ENCODE data around the gene MAP2.
"Not testable (repeated sequence)": the region's sequence is repeated elsewhere in the genome, so short reads cannot be mapped to it uniquely, and the experiment has no call there.

Gene MAP2

DNA sequence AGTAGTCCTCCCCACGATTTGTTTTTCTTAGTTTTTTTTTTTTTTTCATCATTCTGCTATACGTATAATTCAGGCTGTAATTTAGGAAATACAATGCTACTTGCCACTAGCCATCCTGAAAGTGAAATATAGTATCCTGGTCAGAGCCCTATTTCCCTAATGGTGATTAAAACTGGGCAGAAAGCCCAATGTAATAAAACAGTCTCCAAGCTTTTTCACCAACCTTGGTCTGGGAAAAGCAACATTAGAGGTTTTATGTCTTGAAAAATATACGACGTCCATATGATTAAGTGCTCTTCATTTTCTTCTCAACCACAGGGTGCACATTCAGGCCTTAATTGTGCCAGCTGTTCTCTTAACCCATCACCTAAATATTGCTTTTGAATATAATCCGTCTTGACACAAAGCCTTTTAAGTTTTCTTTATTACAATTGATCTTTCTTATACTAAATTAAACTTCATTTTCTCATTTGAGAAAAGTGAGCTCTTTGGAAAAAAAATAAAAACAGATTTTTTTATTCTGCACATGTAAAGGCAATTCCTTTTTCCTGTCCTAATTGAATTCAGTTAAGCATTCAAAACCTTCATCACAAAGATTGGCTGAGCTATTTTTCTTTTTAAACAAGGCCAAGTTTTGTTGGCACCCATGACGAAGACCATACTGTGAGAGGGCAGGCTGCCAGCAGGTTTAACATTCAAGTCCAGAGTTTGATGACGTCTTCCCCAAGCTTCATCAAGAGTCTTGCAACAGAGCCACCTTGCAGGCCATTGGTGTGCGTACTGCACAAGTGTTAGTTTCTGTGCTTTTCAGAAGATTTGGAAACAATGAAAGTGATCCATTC is 52.7 kb downstream of the MAP2 start:
- no peaks in the 10 kb centered on the region for H3K27me3 ChIP-seq (ENCODE audit: control insufficient read depth, insufficient read depth, low read length)
- no peak overlapping the region for H3K27ac ChIP-seq (ENCODE audit: low read depth, low read length)
- no peaks in the 10 kb centered on the region for H3K36me3 ChIP-seq (ENCODE audit: control insufficient read depth, insufficient read depth, low read length)
- no peak overlapping the region for H3K9ac ChIP-seq (ENCODE audit: low read depth, low read length)
- peaks cover 11% of the 10 kb centered on the region for H3K4me1 ChIP-seq (ENCODE audit: control insufficient read depth, insufficient read depth, low read length)
- H3K4me3 ChIP-seq (ENCODE audit: low read depth, low read length), result no peak overlapping the region
- no peaks in the 10 kb centered on the region for H3K9me3 ChIP-seq (ENCODE audit: control insufficient read depth, insufficient read depth, low read length)

DNA sequence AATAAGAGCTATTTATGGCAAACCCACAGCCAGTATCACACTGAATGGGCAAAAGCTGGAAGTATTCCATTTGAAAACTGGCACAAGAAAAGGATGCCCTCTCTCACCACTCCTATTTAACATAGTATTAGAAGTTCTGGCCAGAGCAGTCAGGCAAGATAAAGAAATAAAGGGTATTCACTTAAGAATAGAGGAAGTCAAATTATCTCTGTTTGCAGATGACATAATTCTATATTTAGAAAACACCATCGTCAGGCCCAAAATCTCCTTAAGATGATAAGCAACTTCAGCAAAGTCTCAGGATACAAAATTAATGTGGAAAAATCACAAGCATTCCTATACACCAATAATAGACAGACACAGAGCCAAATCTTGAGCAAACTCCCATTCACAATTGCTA is 68.4 kb downstream of the MAP2 start:
- H3K4me3 ChIP-seq (ENCODE audit: low read depth, low read length); H3K27ac ChIP-seq (ENCODE audit: low read depth, low read length); H3K27me3 ChIP-seq (ENCODE audit: control insufficient read depth, insufficient read depth, low read length); H3K4me1 ChIP-seq (ENCODE audit: control insufficient read depth, insufficient read depth, low read length); H3K36me3 ChIP-seq (ENCODE audit: control insufficient read depth, insufficient read depth, low read length); H3K9ac ChIP-seq (ENCODE audit: low read depth, low read length); H3K9me3 ChIP-seq (ENCODE audit: control insufficient read depth, insufficient read depth, low read length): not testable (repeated sequence)

DNA sequence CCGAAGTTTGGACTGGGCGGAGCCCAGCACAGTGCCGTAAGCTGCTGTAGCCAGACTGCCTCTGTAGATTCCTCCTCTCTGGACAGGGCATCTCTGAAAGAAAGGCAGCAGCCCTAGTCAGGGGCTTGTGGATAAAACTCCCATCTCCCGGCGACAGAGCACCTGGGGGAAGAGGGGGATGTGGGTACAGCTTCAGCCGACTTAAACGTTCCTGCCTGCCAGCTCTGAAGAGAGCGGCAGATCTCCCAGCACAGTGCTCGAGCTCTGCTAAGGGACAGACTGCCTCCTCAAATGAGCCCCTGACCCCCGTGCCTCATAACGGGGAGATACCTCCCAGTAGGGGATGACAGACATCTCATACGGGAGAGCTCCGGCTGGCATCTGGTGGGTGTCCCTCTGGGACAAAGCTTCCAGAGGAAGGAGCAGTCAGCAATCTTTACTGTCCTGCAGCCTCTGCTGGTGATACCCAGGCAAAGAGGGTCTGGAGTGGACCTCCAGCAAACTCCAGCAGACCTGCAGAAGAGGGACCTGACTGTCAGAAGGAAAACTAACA is 71.3 kb downstream of the MAP2 start:
- not testable (repeated sequence) for H3K36me3 ChIP-seq (ENCODE audit: control insufficient read depth, insufficient read depth, low read length); H3K4me1 ChIP-seq (ENCODE audit: control insufficient read depth, insufficient read depth, low read length); H3K4me3 ChIP-seq (ENCODE audit: low read depth, low read length); H3K9me3 ChIP-seq (ENCODE audit: control insufficient read depth, insufficient read depth, low read length); H3K27ac ChIP-seq (ENCODE audit: low read depth, low read length); H3K9ac ChIP-seq (ENCODE audit: low read depth, low read length); H3K27me3 ChIP-seq (ENCODE audit: control insufficient read depth, insufficient read depth, low read length)

DNA sequence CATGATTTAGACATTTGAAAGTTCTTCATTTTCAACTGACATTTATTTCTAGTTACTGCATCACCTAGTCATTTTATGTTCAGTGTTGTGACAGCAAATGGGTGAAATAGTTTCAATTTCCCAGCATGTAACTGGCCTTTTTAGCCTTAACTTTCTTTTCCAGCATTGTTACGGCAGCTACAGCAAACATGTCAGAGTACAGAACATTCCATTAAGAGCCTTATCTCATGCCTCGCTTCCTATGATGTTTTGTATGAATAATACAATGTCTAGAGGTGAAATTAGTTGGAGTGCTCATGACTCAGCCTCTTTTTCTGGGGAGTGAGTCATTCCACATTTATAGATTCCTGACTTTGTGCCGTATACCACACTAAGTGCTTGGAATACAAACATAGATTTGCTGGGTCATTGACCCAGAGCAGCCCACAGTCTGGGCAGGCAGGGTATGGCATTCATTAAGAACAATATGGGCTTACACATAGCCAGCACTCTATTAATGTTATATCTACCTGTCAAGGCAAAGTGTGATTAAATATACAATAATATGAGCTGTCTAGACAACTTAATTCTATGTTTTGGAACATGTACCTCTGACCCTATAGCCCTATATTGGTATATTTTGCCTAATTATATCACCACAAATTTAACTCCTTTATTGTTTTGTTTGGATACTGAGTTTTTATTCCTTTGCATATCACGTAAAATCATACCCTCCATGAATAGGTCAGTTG is 72.2 kb downstream of the MAP2 start:
- H3K27ac ChIP-seq (ENCODE audit: low read depth, low read length), result no peak overlapping the region
- no peak overlapping the region for H3K4me3 ChIP-seq (ENCODE audit: low read depth, low read length)
- H3K27me3 ChIP-seq (ENCODE audit: control insufficient read depth, insufficient read depth, low read length), result no peaks in the 10 kb centered on the region
- peaks cover 3% of the 10 kb centered on the region; the same call in 1 of the 2 replicates for H3K9me3 ChIP-seq (ENCODE audit: control insufficient read depth, insufficient read depth, low read length)
- no peaks in the 10 kb centered on the region for H3K36me3 ChIP-seq (ENCODE audit: control insufficient read depth, insufficient read depth, low read length)
- no peak overlapping the region for H3K9ac ChIP-seq (ENCODE audit: low read depth, low read length)
- H3K4me1 ChIP-seq (ENCODE audit: control insufficient read depth, insufficient read depth, low read length), result no peaks in the 10 kb centered on the region

DNA sequence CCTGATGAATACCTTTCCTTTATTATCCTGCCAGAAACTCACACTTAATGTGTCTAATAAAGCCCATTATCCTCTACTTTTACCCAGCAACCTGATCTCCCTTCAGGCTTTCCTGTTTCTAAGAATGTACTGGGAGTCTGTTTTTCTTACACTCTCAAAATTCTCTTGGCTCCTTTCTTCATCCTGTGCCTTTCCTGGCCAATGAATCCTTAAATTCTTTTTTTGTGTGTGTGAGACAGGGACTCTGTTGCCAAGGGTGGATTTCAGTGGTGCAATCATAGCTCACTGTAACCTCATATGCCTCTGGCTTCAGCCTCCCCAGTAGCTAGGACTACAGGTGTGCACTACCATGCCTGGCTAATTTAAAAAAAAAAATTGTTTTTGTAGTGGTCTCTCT is 72.7 kb downstream of the MAP2 start:
- Histone ChIP-seq H3K4me3 (ENCODE audit: low read depth, low read length) (no peak overlapping the region), H3K9me3 (ENCODE audit: control insufficient read depth, insufficient read depth, low read length) (peaks cover 3% of the 10 kb centered on the region; the same call in 1 of the 2 replicates), H3K36me3 (ENCODE audit: control insufficient read depth, insufficient read depth, low read length) (no peaks in the 10 kb centered on the region), H3K9ac (ENCODE audit: low read depth, low read length) (no peak overlapping the region), H3K4me1 (ENCODE audit: control insufficient read depth, insufficient read depth, low read length) (peaks cover 4% of the 10 kb centered on the region; the same call in 1 of the 2 replicates), H3K27ac (ENCODE audit: low read depth, low read length) (no peak overlapping the region), H3K27me3 (ENCODE audit: control insufficient read depth, insufficient read depth, low read length) (no peaks in the 10 kb centered on the region)

DNA sequence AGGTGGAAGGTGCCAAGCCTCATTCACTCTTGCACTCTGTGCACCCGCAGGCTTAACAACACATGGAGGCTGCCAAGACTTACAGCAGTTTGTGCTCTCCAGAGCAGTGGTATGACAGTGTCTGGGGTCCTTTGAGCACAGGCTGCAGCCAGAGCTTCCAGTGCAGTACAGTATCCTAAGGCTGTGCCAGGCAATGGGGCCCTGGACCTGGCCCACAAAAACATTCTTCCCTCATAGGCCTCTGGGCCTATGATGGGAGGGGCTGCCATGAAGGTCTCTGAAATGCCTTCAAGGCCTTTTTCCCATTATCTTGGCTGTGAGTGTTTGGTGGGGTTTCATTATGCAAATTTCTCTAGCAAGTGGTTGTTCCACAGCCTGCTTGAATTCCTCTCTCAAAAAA is 74.8 kb downstream of the MAP2 start:
- Histone ChIP-seq H3K9ac (ENCODE audit: low read depth, low read length) (no peak overlapping the region), H3K4me3 (ENCODE audit: low read depth, low read length) (no peak overlapping the region), H3K4me1 (ENCODE audit: control insufficient read depth, insufficient read depth, low read length) (peaks cover 4% of the 10 kb centered on the region; the same call in 1 of the 2 replicates), H3K9me3 (ENCODE audit: control insufficient read depth, insufficient read depth, low read length) (peaks cover 3% of the 10 kb centered on the region; the same call in 1 of the 2 replicates), H3K27ac (ENCODE audit: low read depth, low read length) (no peak overlapping the region), H3K36me3 (ENCODE audit: control insufficient read depth, insufficient read depth, low read length) (no peaks in the 10 kb centered on the region), H3K27me3 (ENCODE audit: control insufficient read depth, insufficient read depth, low read length) (no peaks in the 10 kb centered on the region)

DNA sequence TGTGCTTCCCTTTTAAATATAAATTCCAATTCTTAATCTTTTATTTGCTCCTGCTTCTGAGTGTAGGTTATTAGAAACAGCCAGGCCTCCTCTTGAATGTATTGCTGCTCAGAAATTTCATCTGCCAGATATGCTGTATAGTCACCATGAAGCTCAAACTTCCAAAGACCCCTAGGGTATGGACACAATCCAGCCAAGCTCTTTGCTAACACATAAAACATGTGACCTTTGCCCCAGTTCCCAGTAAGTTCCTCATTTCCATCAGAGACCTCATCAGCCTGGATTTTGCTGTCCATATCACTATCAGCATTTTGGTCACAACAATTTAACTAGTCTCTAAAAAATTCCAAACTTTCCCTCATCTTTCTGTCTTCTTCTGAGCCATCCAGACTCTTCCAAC is 75.2 kb downstream of the MAP2 start:
- no peak overlapping the region for H3K4me3 ChIP-seq (ENCODE audit: low read depth, low read length)
- peaks cover 3% of the 10 kb centered on the region; the same call in 1 of the 2 replicates for H3K9me3 ChIP-seq (ENCODE audit: control insufficient read depth, insufficient read depth, low read length)
- H3K27me3 ChIP-seq (ENCODE audit: control insufficient read depth, insufficient read depth, low read length), result no peaks in the 10 kb centered on the region
- H3K9ac ChIP-seq (ENCODE audit: low read depth, low read length), result no peak overlapping the region
- H3K27ac ChIP-seq (ENCODE audit: low read depth, low read length), result no peak overlapping the region
- no peaks in the 10 kb centered on the region for H3K36me3 ChIP-seq (ENCODE audit: control insufficient read depth, insufficient read depth, low read length)
- peaks cover 4% of the 10 kb centered on the region; the same call in 1 of the 2 replicates for H3K4me1 ChIP-seq (ENCODE audit: control insufficient read depth, insufficient read depth, low read length)

DNA sequence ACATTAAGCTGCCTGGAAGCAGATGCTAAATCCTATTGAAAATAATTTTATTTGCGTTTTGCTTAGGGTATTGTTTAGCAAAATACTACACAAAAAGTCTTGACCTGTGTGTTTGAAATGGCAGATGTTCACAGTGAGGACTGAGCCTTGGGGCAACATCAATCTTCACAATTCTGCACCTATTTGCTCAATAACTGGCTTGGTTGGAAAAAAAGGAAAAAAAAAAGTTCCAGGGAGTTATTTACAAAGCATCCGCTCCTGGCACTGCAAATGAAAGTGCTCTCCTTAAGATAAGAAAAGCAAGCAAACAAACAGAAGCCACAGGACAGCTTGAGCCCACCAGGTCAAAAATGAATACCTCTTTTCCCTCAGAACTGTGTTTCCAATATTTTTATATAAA is 77.7 kb downstream of the MAP2 start:
- Histone ChIP-seq H3K4me3 (ENCODE audit: low read depth, low read length) (no peak overlapping the region), H3K4me1 (ENCODE audit: control insufficient read depth, insufficient read depth, low read length) (peaks cover 8% of the 10 kb centered on the region; the same call in 1 of the 2 replicates), H3K36me3 (ENCODE audit: control insufficient read depth, insufficient read depth, low read length) (no peaks in the 10 kb centered on the region), H3K27me3 (ENCODE audit: control insufficient read depth, insufficient read depth, low read length) (no peaks in the 10 kb centered on the region), H3K9ac (ENCODE audit: low read depth, low read length) (no peak overlapping the region), H3K27ac (ENCODE audit: low read depth, low read length) (no peak overlapping the region), H3K9me3 (ENCODE audit: control insufficient read depth, insufficient read depth, low read length) (no peaks in the 10 kb centered on the region)

DNA sequence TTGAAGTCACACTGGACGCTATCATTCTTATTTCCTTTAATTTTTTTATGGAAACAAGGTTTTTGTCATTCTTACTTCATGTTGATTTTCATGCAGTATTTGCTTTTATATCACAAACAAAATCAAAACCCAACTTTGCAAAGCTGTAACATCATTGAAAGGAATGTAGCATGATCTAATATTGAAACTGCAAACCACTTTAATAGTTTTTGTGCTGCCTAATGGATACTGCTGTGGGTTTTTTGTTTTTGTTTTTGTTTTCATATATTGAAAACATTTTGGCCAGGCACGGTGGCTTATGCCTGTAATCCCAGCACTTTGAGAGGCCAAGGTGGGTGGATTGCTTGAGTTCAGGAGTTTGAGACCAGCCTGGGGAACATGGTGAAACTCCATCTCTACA is 81.6 kb downstream of the MAP2 start:
- no peak overlapping the region for H3K4me3 ChIP-seq (ENCODE audit: low read depth, low read length)
- peaks cover 10% of the 10 kb centered on the region; the same call in 1 of the 2 replicates for H3K4me1 ChIP-seq (ENCODE audit: control insufficient read depth, insufficient read depth, low read length)
- H3K27me3 ChIP-seq (ENCODE audit: control insufficient read depth, insufficient read depth, low read length), result no peaks in the 10 kb centered on the region
- no peaks in the 10 kb centered on the region for H3K36me3 ChIP-seq (ENCODE audit: control insufficient read depth, insufficient read depth, low read length)
- H3K9ac ChIP-seq (ENCODE audit: low read depth, low read length), result no peak overlapping the region
- H3K9me3 ChIP-seq (ENCODE audit: control insufficient read depth, insufficient read depth, low read length), result no peaks in the 10 kb centered on the region
- no peak overlapping the region for H3K27ac ChIP-seq (ENCODE audit: low read depth, low read length)

DNA sequence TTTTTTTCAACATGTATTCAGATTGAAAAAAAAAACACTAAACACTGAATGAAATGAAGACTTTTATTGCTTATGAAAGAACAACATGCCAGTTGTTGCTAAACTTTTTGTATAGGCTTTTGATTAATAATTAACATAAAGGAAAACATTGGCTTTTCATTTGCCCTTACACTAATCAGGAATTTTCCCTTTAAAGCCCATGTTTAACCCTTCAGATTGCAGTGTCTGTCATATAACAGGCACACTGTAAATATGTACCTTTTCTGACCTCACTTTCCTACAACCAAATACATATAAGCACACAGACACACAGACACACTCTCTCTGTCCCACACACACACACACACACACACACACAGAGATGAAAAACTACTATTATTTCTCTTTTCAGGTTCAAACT is 84.4 kb downstream of the MAP2 start:
- H3K4me1 ChIP-seq (ENCODE audit: control insufficient read depth, insufficient read depth, low read length), result peaks cover 5% of the 10 kb centered on the region; the same call in 1 of the 2 replicates
- peaks cover 9% of the 10 kb centered on the region for H3K27me3 ChIP-seq (ENCODE audit: control insufficient read depth, insufficient read depth, low read length)
- no peaks in the 10 kb centered on the region for H3K36me3 ChIP-seq (ENCODE audit: control insufficient read depth, insufficient read depth, low read length)
- H3K9me3 ChIP-seq (ENCODE audit: control insufficient read depth, insufficient read depth, low read length), result no peaks in the 10 kb centered on the region
- H3K4me3 ChIP-seq (ENCODE audit: low read depth, low read length), result no peak overlapping the region
- no peak overlapping the region for H3K27ac ChIP-seq (ENCODE audit: low read depth, low read length)
- H3K9ac ChIP-seq (ENCODE audit: low read depth, low read length), result no peak overlapping the region

DNA sequence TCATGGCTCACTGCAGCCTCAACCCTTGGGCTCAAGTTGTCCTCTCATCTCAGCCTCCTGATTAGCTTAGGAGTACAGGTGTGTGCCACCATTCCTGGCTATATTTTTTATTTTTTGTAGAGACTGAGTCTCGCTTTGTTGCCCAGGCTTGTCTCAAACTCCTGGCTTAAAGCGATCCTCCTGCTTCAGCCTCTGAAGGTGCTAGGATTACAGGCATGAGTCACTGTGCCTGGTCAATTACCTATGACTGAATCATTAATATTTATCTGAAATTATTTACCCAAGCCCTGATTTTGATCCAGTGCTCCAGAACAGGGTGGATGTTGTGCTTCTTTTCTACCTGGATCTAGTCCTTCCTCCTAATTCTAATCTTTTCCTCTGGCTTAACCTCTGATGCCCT is 87.8 kb downstream of the MAP2 start:
- Histone ChIP-seq H3K27ac (ENCODE audit: low read depth, low read length) (no peak overlapping the region), H3K4me3 (ENCODE audit: low read depth, low read length) (no peak overlapping the region), H3K9me3 (ENCODE audit: control insufficient read depth, insufficient read depth, low read length) (no peaks in the 10 kb centered on the region), H3K9ac (ENCODE audit: low read depth, low read length) (no peak overlapping the region), H3K4me1 (ENCODE audit: control insufficient read depth, insufficient read depth, low read length) (peaks cover 1% of the 10 kb centered on the region; the same call in 1 of the 2 replicates), H3K36me3 (ENCODE audit: control insufficient read depth, insufficient read depth, low read length) (no peaks in the 10 kb centered on the region), H3K27me3 (ENCODE audit: control insufficient read depth, insufficient read depth, low read length) (peaks cover 42% of the 10 kb centered on the region)

All from HUES48 (cell line).